HG02938 (cell line): ENCODE data around the gene CRYGS.
"Not testable (repeated sequence)": the region's sequence is repeated elsewhere in the genome, so short reads cannot be mapped to it uniquely, and the experiment has no call there.

Source experiments
- ATAC-seq: cut with Tn5 transposase; IDR thresholded peaks from one replicate; pipeline ENCODE4 v1.9.1; 2021; ENCODE audit warnings: mild to moderate bottlenecking, moderate library complexity; ENCODE audit not compliant: unreplicated experiment

Gene CRYGS

GRCh38 chr3:186520957-186521842 is 23.0 kb downstream of the CRYGS start:
- peak; percentile 60 for ATAC-seq

GRCh38 chr3:186520431-186520830 is 23.7 kb downstream of the CRYGS start:
- no peak for ATAC-seq

GRCh38 chr3:186519021-186519658 is 25.0 kb downstream of the CRYGS start:
- no peak for ATAC-seq

GRCh38 chr3:186517218-186517617 is 27.0 kb downstream of the CRYGS start:
- ATAC-seq: no peak

- ATAC-seq: no peak
Measured at GRCh38 chr3:186516646-186517045, 27.5 kb downstream of the CRYGS start.

- ATAC-seq: no peak
Measured at GRCh38 chr3:186515125-186515524, 29.1 kb downstream of the CRYGS start.

- no peak for ATAC-seq
Measured at GRCh38 chr3:186514296-186515002, 29.7 kb downstream of the CRYGS start.

- no peak for ATAC-seq
Measured at GRCh38 chr3:186513386-186513785, 30.8 kb downstream of the CRYGS start.

GRCh38 chr3:186512570-186513302 is 31.4 kb downstream of the CRYGS start:
- no peak for ATAC-seq

- ATAC-seq: no peak
Measured at GRCh38 chr3:186511702-186512101, 32.5 kb downstream of the CRYGS start.

- peak; percentile 82 for ATAC-seq
Measured at GRCh38 chr3:186511245-186511644, 32.9 kb downstream of the CRYGS start.

- peak; percentile 21 for ATAC-seq
Measured at GRCh38 chr3:186510374-186511079, 33.7 kb downstream of the CRYGS start.

GRCh38 chr3:186509423-186509822 is 34.8 kb downstream of the CRYGS start:
- no peak for ATAC-seq

- ATAC-seq: no peak
Measured at GRCh38 chr3:186506857-186507256, 37.3 kb downstream of the CRYGS start.

GRCh38 chr3:186506191-186506739 is 37.9 kb downstream of the CRYGS start:
- no peak for ATAC-seq

GRCh38 chr3:186502966-186503712 is 41.0 kb downstream of the CRYGS start:
- no peak for ATAC-seq

- no peak for ATAC-seq
Measured at GRCh38 chr3:186502138-186502948, 41.8 kb downstream of the CRYGS start.

GRCh38 chr3:186499949-186500348 is 44.2 kb downstream of the CRYGS start:
- not testable (repeated sequence) for ATAC-seq
